HUES6 (cell line): ENCODE measurements around the gene TRAP1.
"Not testable (repeated sequence)": the region's sequence is repeated elsewhere in the genome, so short reads cannot be mapped to it uniquely, and the experiment has no call there.

ENCODE experiments used
- H3K27ac ChIP-seq: 2 replicates; pipeline ENCODE4 v1.7.0; 2013; ENCODE audit warnings: low read depth, mild to moderate bottlenecking, low read length, inconsistent platforms
- H3K27me3 ChIP-seq: 2 replicates; pipeline ENCODE4 v1.6.1; 2013; ENCODE audit warnings: low read length; ENCODE audit not compliant: control insufficient read depth, insufficient read depth
- H3K36me3 ChIP-seq: 2 replicates; pipeline ENCODE4 v1.6.1; 2013; ENCODE audit warnings: low read length; ENCODE audit not compliant: control insufficient read depth, insufficient read depth
- H3K4me1 ChIP-seq: 2 replicates; pipeline ENCODE4 v1.6.1; 2013; ENCODE audit warnings: low read length; ENCODE audit not compliant: control insufficient read depth, insufficient read depth
- H3K4me3 ChIP-seq: 2 replicates; pipeline ENCODE4 v1.5.1; 2013; ENCODE audit warnings: low read depth, low read length
- H3K9ac ChIP-seq: one replicate; pipeline ENCODE4 v1.6.1; 2013; ENCODE audit warnings: mild to moderate bottlenecking, low read length
- H3K9me3 ChIP-seq: 2 replicates; pipeline ENCODE4 v1.6.1; 2013; ENCODE audit warnings: low read depth, low read length; ENCODE audit not compliant: control insufficient read depth, insufficient read depth

Gene TRAP1

GRCh38 chr16:3728424-3729160 is 11.3 kb upstream of the TRAP1 start:
- Histone ChIP-seq H3K4me1 (no peaks in the 10 kb centered on the region), H3K4me3 (no peak overlapping the region), H3K27ac (no peak overlapping the region), H3K9ac (no peak overlapping the region), H3K9me3 (no peaks in the 10 kb centered on the region), H3K36me3 (peaks cover 61% of the 10 kb centered on the region), H3K27me3 (no peaks in the 10 kb centered on the region)

- no peak overlapping the region for H3K9ac ChIP-seq
- H3K36me3 ChIP-seq: peaks cover 57% of the 10 kb centered on the region
- H3K9me3 ChIP-seq: no peaks in the 10 kb centered on the region
- no peaks in the 10 kb centered on the region for H3K27me3 ChIP-seq
- no peak overlapping the region for H3K4me3 ChIP-seq
- H3K27ac ChIP-seq: no peak overlapping the region
- H3K4me1 ChIP-seq: no peaks in the 10 kb centered on the region
These were observed 10.6 kb upstream of the TRAP1 start for GRCh38 chr16:3727806-3728381.

GRCh38 chr16:3726021-3726687 is 8.8 kb upstream of the TRAP1 start:
- Histone ChIP-seq H3K9ac (no peak overlapping the region), H3K4me3 (no peak overlapping the region), H3K4me1 (no peaks in the 10 kb centered on the region), H3K36me3 (peaks cover 44% of the 10 kb centered on the region), H3K9me3 (no peaks in the 10 kb centered on the region), H3K27me3 (no peaks in the 10 kb centered on the region), H3K27ac (no peak overlapping the region)

DNA sequence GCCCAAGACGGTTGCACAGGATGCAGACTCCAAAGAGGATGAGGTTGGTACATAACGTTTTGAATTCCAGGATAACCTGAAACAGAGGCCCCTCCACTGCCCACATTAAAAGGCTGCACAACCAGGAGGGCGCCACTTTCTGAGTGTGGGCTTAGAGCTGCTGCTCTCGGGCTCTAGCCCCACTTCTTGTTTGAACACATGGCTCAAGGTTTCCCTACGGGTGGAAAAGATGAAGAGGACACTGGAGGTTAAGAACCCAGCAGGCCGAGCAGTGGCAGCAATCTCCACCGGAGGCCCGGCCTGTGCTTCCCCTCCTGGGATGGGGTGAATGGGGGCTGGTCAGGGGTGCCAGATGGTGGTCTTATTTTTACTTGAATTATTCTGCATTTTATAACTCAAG is 8.0 kb upstream of the TRAP1 start:
- no peaks in the 10 kb centered on the region for H3K4me1 ChIP-seq
- no peak overlapping the region for H3K27ac ChIP-seq
- no peak overlapping the region for H3K4me3 ChIP-seq
- no peak overlapping the region for H3K9ac ChIP-seq
- H3K27me3 ChIP-seq: no peaks in the 10 kb centered on the region
- no peaks in the 10 kb centered on the region for H3K9me3 ChIP-seq
- peaks cover 36% of the 10 kb centered on the region for H3K36me3 ChIP-seq

- Histone ChIP-seq H3K27me3 (no peaks in the 10 kb centered on the region), H3K36me3 (peaks cover 8% of the 10 kb centered on the region), H3K27ac (no peak overlapping the region)
These were observed 5.2 kb upstream of the TRAP1 start for GRCh38 chr16:3722508-3722907.

DNA sequence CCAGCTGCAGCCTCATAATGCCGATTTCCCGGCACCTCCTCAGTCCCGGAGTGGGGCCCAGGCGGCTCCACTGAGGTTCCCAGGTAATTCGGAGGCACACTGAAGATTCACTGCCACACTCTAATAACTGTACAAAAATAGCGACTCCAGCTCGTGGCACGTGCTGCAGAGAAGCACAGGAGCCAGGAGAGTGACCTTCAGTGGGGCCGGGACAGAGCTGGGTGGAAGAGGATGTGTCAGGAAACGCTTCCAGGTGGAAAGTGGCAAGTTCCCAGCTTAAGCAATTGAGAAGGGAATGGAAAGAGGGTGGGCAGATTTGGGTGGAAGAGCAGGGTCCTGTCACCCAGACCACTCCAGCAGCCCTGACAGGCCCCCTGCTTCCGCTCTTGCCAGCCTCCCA is 3.1 kb upstream of the TRAP1 start:
- no peaks in the 10 kb centered on the region for H3K36me3 ChIP-seq
- no peak overlapping the region for H3K27ac ChIP-seq
- no peaks in the 10 kb centered on the region for H3K9me3 ChIP-seq
- H3K4me1 ChIP-seq: peaks cover 10% of the 10 kb centered on the region
- H3K27me3 ChIP-seq: no peaks in the 10 kb centered on the region
- no peak overlapping the region for H3K4me3 ChIP-seq
- H3K9ac ChIP-seq: no peak overlapping the region

More at GRCh38 chr16:3722508-3722907, 5.2 kb upstream of the TRAP1 start:
- Histone ChIP-seq H3K4me3 (no peak overlapping the region), H3K9ac (no peak overlapping the region), H3K9me3 (no peaks in the 10 kb centered on the region), H3K4me1 (peaks cover 5% of the 10 kb centered on the region; the same call in 1 of the 2 replicates)

- Histone ChIP-seq H3K27ac (no peak overlapping the region), H3K9ac (no peak overlapping the region), H3K4me1 (peaks cover 13% of the 10 kb centered on the region)
These were observed 1.3 kb upstream of the TRAP1 start for GRCh38 chr16:3718628-3719027.

GRCh38 chr16:3718019-3718391 is 681 bp upstream of the TRAP1 start:
- Histone ChIP-seq H3K9me3 (no peaks in the 10 kb centered on the region), H3K36me3 (peaks cover 15% of the 10 kb centered on the region; the same call in 1 of the 2 replicates), H3K4me1 (peaks cover 19% of the 10 kb centered on the region), H3K27me3 (no peaks in the 10 kb centered on the region), H3K9ac (peak overlapping the region; percentile 94), H3K4me3 (peak overlapping the region; percentile 90), H3K27ac (peak overlapping the region; percentile 77)

More at GRCh38 chr16:3718628-3719027, 1.3 kb upstream of the TRAP1 start:
- Histone ChIP-seq H3K36me3 (peaks cover 9% of the 10 kb centered on the region; the same call in 1 of the 2 replicates), H3K4me3 (no peak overlapping the region), H3K9me3 (no peaks in the 10 kb centered on the region), H3K27me3 (no peaks in the 10 kb centered on the region)

- peaks cover 18% of the 10 kb centered on the region; the same call in 1 of the 2 replicates for H3K36me3 ChIP-seq
- peak overlapping the region; percentile 90 for H3K4me3 ChIP-seq
- peak overlapping the region; percentile 77; the same call in 1 of the 2 replicates for H3K27ac ChIP-seq
- H3K9ac ChIP-seq: peak overlapping the region; percentile 94
- peaks cover 22% of the 10 kb centered on the region for H3K4me1 ChIP-seq
- no peaks in the 10 kb centered on the region for H3K27me3 ChIP-seq
- no peaks in the 10 kb centered on the region for H3K9me3 ChIP-seq
These were observed 491 bp downstream of the TRAP1 start for GRCh38 chr16:3716831-3717234.

- Histone ChIP-seq H3K27ac (no peak overlapping the region), H3K4me3 (no peak overlapping the region), H3K9me3 (no peaks in the 10 kb centered on the region), H3K36me3 (peaks cover 18% of the 10 kb centered on the region; the same call in 1 of the 2 replicates), H3K9ac (no peak overlapping the region), H3K4me1 (peaks cover 22% of the 10 kb centered on the region), H3K27me3 (no peaks in the 10 kb centered on the region)
These were observed 1.9 kb downstream of the TRAP1 start for GRCh38 chr16:3715430-3715829.

GRCh38 chr16:3714378-3714777 is 2.9 kb downstream of the TRAP1 start:
- H3K9me3 ChIP-seq, H3K4me3 ChIP-seq, H3K27ac ChIP-seq, H3K27me3 ChIP-seq, H3K9ac ChIP-seq: not testable (repeated sequence)
- Histone ChIP-seq H3K4me1 (peaks cover 22% of the 10 kb centered on the region), H3K36me3 (peaks cover 28% of the 10 kb centered on the region)
